Cardiac muscle cell (in vitro differentiated cells and primary cell): ENCODE measurements around the gene ADGRF4. TPM values are rescaled to one million over a fixed set of nuclear protein-coding genes. Genes with fewer than 3 reads are reported as not detected.
A peak's percentile ranks its signal among the peaks of the same experiment; 100 is the strongest.
"Not testable (repeated sequence)": the region's sequence is repeated elsewhere in the genome, so short reads cannot be mapped to it uniquely, and the experiment has no call there.

Source experiments
- DNase-seq, 2 donors: peaks; one replicate each; pipeline versions ENCODE4 v3.0.0 to v3.0.0-alpha.2; 2010 to 2017; ENCODE audit warnings: low read depth in 1 of 2, low spot score in 1 of 2
- H3K27ac ChIP-seq: fragments of 200-600 bp; sonication (generic); 2 replicates; pipeline ENCODE4 v1.5.1; 2016
- H3K27me3 ChIP-seq: fragments of 200-600 bp; sonication (generic); 2 replicates; pipeline ENCODE4 v1.6.0; 2016; ENCODE audit warnings: control low read depth
- H3K36me3 ChIP-seq: fragments of 200-600 bp; sonication (generic); 2 replicates; pipeline ENCODE4 v1.5.1; 2016; ENCODE audit warnings: control low read depth
- H3K4me1 ChIP-seq: fragments of 200-600 bp; sonication (generic); 2 replicates; pipeline ENCODE4 v1.8.1; 2017; ENCODE audit warnings: low read depth, mild to moderate bottlenecking, mixed run types
- H3K4me3 ChIP-seq: fragments of 200-600 bp; sonication (generic); 2 replicates; pipeline ENCODE4 v1.5.1; 2016; ENCODE audit warnings: mild to moderate bottlenecking
- H3K9me3 ChIP-seq: fragments of 200-600 bp; sonication (generic); 2 replicates; pipeline ENCODE4 v1.5.1; 2017; ENCODE audit warnings: low read depth, mild to moderate bottlenecking, control low read depth
- polyA plus RNA-seq: library from polyadenylated mRNA; unstranded; fragments of >200 nt; fragmentation: Nextera tagmentation; extraction: Ambion mirVana; gene quantifications from 2 replicates; pipeline ENCODE4 v1.2.1, GENCODE V29; 2016
- total RNA-seq: library from RNA; depleted of rRNA; stranded (reverse); fragments of >200 nt; gene quantifications from 2 replicates; pipeline ENCODE4 v1.2.3, GENCODE V29; 2016
- TF ChIP-seq, protein P1 (sequence below): IDR thresholded peaks from 2 replicates; pipeline ENCODE4 v1.5.1; 2012; ENCODE audit warnings: low read depth, mild to moderate bottlenecking, low read length

Gene ADGRF4
- total and polyA plus RNA-seq, 2 experiments from 2014 or later, result not detected

DNA sequence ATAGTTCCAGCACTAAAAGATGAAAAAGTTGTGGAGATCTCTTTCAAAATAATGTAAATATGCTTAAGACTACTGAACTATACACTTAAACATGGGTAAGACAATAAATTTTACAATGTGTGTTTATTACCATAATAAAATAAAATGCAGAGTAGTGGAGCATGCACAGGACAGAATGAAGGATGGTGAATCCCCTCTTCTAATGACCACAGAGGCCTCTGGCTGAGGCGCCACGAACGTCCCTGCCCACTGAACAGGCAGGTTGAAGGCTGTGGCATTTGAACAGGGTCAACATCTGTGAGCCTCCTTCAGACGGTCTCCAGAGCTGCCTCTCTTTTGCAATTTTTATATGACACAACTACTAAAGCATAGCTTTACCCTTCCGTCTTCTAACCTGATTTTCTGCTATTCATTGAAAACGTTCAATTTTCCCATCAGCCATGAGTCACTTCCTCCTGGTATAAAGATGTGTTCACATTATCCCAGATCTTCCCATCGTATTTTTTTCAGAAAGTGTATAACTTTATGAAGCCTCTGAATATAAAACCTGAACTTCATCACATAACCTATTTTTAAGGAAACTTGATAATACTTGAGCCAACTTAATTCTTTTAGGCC, 37.8 kb downstream of the ADGRF4 start:
- DNase-seq, result no peak
- no peaks in the 10 kb centered on the region for H3K27me3 ChIP-seq

DNA sequence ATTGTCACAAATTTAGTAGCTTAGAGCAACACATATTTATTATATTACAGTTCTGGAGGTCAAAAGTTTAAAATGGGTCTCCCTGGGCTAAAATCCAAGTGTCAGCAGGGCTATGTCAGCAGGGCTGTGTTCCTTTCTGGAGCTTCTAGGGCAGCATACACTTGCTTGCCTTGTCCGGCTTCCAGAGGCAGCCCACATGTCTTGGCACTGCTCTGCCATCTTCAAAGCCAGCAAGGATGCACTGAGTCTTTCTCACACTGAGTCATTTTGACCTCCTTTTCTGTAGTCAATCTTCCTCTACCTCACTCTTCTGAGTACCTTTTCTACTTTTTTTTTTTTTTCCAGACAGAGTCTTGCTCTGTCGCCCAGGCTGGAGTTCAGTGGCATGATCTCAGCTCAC, 39.0 kb downstream of the ADGRF4 start:
- TF ChIP-seq, protein P1, sequence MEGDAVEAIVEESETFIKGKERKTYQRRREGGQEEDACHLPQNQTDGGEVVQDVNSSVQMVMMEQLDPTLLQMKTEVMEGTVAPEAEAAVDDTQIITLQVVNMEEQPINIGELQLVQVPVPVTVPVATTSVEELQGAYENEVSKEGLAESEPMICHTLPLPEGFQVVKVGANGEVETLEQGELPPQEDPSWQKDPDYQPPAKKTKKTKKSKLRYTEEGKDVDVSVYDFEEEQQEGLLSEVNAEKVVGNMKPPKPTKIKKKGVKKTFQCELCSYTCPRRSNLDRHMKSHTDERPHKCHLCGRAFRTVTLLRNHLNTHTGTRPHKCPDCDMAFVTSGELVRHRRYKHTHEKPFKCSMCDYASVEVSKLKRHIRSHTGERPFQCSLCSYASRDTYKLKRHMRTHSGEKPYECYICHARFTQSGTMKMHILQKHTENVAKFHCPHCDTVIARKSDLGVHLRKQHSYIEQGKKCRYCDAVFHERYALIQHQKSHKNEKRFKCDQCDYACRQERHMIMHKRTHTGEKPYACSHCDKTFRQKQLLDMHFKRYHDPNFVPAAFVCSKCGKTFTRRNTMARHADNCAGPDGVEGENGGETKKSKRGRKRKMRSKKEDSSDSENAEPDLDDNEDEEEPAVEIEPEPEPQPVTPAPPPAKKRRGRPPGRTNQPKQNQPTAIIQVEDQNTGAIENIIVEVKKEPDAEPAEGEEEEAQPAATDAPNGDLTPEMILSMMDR, result no peak
- Histone ChIP-seq H3K4me1 (no peaks in the 10 kb centered on the region), H3K27me3 (no peaks in the 10 kb centered on the region), H3K9me3 (no peaks in the 10 kb centered on the region), H3K27ac (no peak overlapping the region), H3K36me3 (no peaks in the 10 kb centered on the region), H3K4me3 (no peak overlapping the region)
- DNase-seq, result no peak

More for the DNA sequence above, 37.8 kb downstream of the ADGRF4 start:
- no peaks in the 10 kb centered on the region for H3K9me3 ChIP-seq
- TF ChIP-seq, protein P1, result no peak
- no peaks in the 10 kb centered on the region for H3K36me3 ChIP-seq
- no peaks in the 10 kb centered on the region for H3K4me1 ChIP-seq
- no peak overlapping the region for H3K4me3 ChIP-seq
- no peak overlapping the region for H3K27ac ChIP-seq

DNA sequence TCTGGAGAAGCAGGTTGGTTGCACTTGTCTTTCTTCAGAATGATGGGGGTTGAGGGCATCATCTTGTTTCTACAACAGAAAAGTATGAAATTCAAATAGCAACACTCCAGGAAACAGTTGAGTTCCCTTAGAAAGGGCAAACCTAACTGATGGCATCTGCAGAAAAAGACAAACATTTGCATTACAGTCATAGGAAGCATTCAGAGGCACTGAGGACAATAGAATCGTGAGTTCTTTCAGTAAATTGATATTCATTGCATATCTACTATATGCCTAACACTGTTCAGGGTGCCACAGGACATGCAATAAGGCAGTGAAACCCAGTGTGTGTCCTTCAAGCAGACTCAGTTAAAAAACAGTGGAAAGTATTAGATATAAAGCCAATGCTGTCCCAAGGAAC, 42.3 kb downstream of the ADGRF4 start:
- Histone ChIP-seq H3K4me3 (no peak overlapping the region), H3K27me3 (no peaks in the 10 kb centered on the region), H3K9me3 (no peaks in the 10 kb centered on the region), H3K27ac (no peak overlapping the region), H3K36me3 (no peaks in the 10 kb centered on the region), H3K4me1 (no peaks in the 10 kb centered on the region)
- TF ChIP-seq, protein P1, result no peak
- no peak for DNase-seq

DNA sequence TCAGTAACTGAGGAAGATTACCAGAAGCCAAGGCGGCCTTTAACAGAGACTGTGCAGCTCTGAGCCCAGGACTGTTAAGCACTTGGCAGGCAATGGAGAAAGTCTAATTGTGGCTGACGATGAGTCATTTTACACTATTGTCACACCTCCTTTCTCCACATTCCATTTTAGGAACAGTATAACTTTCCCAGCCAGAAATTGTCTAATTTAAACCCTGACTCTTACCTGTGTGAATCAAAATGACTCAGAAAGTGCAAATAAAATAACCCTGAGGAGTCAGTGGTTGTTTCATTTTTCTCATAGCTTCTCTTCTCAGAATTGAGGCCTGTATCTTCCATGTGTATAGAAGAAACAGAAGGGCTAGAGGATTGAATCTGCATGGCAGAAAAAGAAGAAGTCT, 43.4 kb downstream of the ADGRF4 start:
- no peaks in the 10 kb centered on the region for H3K36me3 ChIP-seq
- H3K9me3 ChIP-seq, result no peaks in the 10 kb centered on the region
- no peak overlapping the region for H3K4me3 ChIP-seq
- TF ChIP-seq, protein P1, result no peak
- DNase-seq, result peak in 1 of 2 donors; percentile 63
- H3K27me3 ChIP-seq, result no peaks in the 10 kb centered on the region
- H3K27ac ChIP-seq, result no peak overlapping the region
- no peaks in the 10 kb centered on the region for H3K4me1 ChIP-seq

DNA sequence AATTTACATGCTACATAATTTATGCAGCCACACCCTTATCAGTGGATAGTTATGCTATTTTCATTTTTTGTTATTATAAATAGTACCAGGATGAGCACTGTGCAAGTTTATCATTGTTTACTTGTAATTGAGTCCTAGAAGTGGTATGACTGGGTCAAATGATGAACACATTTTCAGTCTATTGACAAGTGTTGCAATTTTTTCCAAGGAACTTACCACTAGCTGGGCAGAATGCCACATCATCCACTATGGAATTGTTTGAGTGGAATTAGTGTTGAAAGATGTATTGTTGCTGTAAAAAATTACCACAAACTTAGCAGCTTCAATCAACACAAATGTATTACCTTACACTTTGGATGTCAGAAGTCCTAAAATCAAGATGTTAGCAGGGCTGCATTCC, 45.4 kb downstream of the ADGRF4 start:
- TF ChIP-seq, protein P1, result no peak
- Histone ChIP-seq H3K27me3 (no peaks in the 10 kb centered on the region), H3K27ac (no peak overlapping the region)

DNA sequence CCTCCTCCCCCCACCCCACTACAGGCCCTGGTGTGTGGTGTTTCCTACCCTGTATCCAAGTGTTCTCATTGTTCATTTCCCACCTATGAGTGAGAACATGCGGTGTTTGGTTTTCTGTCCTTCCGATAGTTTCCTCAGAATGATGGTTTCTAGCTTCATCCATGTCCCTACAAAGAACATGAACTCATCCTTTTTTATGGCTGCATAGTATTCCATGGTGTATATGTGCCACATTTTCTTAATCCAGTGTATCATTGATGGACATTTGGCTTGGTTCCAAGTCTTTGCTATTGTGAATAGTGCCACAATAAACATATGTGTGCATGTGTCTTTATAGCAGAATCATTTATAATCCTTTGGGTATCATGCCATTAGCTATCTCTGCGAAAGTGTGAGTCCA, 46.9 kb downstream of the ADGRF4 start:
- H3K27me3 ChIP-seq, H3K4me3 ChIP-seq, H3K9me3 ChIP-seq, H3K4me1 ChIP-seq, H3K36me3 ChIP-seq, DNase-seq, H3K27ac ChIP-seq: not testable (repeated sequence)

More for the DNA sequence above, 45.4 kb downstream of the ADGRF4 start:
- Histone ChIP-seq H3K9me3 (no peaks in the 10 kb centered on the region), H3K36me3 (no peaks in the 10 kb centered on the region), H3K4me1 (no peaks in the 10 kb centered on the region), H3K4me3 (no peak overlapping the region)
- peak in 1 of 2 donors; percentile 77 for DNase-seq
